ENCODE measurements around the gene TOP3B.

TOP3B gene

DNA sequence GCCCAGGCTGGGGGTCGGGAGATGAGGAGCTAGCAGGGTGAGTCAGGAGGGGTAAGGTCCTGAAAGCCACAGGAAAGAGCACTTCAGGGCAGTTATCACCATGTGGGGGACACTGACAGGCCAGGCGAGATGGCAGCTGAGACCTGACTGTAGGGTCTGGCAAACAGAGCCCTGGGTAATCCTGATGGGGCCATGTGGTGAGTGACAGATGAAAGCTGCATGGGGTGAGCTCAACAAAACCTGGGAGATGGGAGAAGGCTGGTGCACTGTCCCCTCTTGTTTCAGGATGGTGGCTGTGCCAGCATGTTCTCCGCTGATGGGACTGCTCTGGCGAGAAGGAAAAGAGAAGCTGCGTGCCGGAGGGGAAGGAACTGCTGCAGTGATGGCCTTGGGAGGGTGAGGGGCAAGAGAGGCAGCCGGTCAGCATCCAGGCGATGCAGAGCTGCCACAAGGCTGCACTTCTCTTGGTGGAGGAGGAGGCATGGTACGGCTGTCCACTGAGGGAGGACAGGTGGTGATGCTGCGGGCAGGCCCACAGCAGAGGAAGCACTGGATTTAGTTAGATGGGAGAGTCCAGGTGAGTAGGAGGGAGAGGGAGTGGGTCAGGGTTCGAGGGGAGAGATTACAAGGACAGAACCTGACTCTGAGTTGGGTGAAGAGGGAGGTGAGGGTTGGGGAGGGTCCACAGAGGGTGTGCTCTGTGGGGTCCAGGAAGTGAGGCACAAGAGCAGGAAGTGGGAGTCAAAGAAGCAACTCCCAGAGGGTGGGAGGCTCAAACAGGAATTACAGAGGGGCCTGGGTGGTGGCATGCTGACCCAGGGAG, 3.8 kb downstream of the TOP3B start:
- no peak for DNase-seq

DNA sequence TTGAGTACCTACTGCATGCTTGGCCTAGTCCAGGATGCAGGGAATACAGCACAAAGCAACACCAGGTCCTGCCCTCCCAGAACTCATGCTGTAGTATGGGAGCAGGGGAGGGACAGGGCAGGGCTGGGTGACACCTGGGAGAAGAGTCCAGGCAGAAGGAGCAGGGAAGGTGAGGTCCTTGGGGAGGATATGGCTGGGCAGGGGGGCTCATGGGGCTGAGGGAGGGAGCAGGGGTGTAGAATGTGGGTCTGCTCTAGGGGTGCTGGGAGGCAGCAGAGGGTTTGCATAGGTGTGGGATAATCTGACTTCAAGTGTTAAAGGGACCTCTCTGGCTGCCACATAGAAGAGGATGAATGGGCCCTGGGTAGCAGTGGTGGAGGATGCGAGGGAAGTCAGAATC, 4.8 kb downstream of the TOP3B start:
- DNase-seq: no peak

DNA sequence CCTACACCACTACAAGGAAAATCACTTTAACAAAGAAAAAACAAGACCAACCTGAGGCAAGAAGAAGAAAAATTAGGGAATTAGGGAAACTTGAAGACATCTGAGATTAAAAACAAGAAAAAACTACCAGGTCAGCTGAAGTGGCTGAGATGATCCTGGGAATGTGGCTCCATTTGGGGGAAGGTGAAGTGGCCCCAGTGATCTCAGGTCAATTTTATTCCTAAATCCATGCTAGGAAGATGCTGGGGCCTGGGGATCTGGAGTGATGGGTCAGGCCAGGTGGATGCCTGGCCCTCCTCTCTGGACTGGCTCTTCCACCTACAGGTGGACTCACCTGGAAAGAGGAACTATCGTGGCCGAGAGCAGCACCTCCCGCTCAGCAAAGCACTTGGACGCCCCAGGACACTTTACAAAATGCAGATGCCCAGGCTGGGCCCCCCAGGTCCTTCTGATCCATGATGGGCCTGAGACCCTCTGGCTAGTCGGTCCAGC, 6.7 kb downstream of the TOP3B start:
- no peak for DNase-seq

DNA sequence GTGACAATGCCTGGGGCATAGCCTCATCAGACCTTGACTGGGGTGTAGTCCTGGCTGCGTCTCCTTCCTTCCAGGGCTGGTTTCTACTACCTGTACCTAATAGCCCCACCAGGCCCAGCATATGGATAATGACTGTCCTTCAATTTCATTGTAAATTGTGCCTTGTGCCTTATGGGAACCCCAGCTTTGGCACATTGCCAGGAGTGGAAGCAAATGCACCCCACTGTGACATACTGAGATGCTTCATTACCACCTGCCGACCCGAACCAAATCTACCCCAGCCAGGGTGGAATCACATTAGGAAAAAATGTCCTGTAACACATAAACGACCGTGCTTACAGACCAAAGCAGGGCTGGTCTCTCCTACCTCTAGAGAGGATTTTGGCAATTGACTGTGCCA, 7.3 kb downstream of the TOP3B start:
- DNase-seq: no peak

DNA sequence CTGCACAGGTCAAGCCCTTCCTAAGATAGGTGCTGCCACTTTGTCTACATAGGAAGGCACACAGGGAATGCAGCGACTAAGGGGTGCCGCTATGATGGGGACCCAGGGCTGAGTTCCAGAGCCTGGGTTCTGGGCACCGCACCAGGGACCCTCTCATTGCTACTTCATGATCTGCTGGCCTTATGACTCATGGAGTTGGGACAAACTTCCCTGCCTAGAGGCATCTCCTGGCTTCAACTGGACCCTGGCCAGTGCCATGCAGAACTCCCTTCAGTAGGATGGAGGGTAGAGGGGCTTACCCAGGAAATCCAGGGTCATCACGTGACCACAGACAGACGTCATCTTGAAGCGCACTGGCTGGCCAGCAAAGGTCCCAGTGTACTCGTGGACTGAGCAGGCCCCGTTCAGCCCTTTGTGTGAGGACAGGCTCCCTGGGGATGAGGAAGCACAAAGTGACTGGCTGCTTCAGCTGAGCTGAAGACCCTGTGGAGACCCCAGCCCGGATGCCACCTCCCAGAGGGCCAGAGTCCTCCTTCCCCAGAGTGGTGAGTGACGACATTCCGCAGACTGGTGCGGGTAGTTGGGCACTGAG, 8.4 kb downstream of the TOP3B start:
- DNase-seq: no peak

DNA sequence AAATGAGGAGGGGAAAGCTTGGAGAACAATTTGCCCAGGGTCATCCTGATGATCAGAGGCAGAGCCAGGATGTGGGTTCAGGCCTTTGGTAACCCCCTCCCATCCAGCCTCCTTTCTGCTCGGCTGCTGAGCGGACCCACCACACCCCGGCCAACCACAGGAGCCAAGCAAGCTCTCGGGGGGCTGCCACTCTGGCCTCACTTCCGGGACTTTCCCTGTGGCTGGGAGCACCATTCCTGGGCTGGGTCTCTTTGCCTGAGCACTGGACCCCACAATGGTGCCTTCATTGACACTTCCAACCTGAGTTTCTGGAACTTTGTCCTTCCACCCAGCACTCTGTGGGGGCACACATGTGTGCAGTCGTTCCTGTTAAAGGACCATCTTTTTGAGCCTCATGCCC, 9.8 kb downstream of the TOP3B start:
- no peak for DNase-seq

DNA sequence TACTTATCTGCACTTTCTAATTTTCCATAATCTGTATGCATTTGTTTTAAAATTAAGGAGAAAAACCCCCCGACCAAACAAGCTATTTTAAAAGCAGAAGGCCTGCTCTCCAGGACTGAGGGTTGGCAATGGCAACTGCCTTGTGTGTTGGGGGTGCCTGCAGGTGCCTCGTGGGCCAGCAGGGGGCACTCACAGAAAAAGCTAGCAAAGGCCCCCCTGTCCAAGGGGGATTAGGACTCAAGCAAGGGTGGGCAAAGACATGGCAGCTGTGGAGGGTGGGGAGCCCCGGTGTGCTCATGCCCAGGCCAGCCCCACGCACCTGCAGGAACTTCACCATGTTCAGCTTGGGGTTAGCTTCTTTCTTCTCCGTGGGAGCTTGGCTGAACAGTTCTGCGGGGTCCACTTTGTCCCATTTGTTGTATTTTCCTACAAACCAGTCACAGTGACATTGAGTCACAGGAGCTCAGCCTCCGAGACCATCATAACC, 10.3 kb downstream of the TOP3B start:
- DNase-seq: no peak

DNA sequence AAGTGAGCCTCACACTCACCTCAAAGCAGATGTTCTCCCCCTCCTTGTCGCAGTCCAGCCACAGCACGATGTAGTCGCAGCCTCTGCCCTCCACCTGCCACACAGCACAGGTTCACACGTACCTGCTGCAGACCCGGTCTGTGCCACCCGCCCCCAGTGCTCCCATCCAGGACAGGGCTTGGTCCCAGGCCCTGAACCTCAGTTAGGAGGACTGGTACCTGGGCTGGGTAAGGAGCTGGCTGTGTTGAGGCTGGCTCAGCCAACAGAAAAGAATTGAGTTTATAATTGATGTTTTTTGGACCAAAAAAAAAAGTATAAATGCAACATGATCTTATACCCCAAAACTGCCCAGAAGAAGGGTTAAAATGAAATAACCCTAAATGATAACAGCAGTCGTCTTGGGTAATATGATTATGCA, 10.7 kb downstream of the TOP3B start:
- DNase-seq: no peak

DNA sequence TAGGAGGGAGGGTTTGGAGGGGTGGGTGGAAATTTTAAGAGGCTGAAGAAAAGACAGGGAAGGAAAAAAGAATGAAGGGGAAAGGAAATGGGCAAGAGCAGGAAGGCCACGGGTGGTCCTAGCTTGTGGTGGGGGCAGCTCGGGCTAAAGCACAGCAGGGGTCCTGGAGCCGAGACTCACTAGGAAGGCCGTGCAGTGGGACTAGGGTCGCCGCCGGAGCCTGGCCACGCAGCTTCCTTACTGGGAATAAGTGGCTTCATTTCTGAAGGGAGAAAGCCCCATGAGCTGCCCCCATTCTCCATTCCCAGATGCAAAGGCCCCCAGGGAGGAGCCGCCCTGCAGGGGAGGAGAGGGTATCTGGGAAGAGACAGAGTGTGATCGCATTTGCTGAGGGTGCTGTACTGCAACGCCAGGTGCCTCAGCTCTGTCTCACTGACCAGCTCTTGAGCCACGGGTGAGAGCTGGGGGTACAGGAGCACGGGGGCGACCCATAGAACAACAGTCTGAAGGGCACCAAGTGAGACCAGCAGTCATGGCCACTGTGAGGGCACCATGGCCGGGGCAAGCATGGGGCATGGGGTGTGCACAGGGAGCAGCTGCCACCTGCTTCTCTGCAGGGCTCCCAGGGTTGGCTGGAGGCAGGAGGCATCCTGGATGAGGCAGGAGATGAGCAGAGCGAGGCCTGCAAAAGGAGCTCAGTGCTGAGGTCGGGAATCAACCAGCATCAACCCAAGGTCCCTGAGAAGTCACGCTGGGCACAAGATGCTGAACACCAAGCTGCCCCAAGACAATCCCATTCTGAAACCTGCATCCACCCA, 11.6 kb downstream of the TOP3B start:
- no peak for DNase-seq

DNA sequence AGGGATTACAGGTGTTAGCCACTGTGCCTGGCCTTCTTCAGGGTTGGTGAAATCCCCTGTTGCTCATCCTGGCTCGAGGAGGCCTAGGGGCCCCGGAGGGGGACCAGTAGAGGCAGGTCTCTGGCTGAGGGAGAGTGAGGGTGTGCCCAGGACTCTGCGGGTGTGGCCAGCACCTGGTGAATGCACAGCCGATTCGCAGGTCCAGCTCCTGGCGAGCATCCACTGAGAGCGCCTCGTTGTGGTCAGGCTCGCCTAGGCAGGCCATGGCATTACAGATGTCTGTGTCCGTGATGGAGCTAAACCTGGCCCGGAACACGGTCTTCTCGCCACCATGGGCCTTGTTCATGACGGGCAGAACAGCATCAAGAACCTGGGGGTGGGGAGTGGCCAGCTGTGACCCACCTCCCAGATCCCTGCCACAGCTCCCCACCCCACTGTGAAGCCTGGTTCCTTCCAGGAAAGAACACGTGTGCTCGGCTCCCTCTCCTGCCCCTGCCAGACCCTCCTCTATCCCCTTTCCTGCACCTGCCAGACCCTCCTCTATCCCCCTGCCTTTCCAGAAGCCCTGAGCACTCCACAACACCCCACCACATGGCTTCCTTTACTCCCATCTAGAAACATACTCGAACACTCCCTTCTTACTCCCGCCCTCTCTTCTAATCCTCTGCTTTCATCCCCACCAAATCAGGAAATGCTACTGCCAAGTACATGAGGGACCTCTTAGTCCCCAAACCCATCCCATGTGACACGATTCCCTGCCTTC, 12.4 kb downstream of the TOP3B start:
- no peak for DNase-seq

DNA sequence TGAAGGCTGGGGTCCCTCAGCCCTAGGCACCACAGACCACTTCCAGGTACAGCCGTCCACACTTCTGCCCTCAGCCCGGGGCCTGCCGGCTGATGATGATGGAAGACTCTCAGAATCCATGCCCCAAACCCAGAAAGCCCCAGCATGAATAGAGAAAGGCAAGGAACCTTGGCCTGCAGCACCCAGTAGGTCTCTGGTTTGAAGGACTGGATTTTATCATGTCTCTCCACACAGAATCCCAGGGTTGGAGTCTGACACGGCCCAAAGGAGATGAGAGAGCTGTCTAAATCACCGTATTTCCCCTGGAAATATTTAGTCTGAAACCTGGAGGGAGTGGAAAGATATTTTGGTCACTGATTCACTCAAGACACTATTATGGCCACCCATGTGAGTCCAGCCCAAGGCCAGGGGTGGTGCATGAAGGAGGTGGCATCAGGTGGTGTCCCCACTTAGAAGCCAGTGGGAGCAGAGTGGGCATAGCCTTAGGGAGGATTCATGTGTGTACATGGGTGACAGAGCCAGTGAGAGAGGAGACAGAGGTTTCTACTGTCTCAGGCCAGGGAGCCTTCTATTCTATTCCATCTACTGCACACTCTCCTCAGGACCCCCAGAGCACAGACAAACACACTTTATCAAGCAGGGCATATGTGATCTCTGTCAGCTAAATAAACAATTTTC, 14.0 kb downstream of the TOP3B start:
- DNase-seq: no peak

DNA sequence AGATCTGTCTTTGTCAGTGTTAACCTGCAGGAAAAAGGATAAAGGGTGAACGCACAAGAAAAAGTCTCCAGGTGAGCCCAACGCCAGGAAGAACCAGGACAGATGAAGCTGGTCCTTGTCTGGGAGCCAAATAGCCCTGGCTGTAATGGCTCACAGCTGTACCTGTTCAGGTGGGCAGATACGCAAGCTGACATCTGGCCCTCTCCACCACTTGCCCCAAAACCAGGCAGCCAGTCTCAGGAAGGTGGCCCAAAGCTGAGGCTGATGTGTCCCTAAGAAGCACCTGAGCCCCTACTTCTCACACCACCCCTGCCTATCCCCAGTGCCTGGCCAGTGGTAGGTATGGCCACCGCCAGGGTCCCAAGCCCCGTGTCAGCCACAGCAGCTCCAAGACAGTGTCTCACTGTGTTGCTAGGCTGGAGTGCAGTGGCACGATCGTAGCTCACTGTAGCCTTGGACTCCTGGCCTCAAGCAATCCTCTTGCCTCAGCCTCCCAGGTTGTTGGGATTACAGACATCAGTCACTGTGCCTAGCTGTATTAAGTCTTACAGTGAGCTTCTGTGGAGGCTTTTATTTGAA, 14.8 kb downstream of the TOP3B start:
- no peak for DNase-seq

DNA sequence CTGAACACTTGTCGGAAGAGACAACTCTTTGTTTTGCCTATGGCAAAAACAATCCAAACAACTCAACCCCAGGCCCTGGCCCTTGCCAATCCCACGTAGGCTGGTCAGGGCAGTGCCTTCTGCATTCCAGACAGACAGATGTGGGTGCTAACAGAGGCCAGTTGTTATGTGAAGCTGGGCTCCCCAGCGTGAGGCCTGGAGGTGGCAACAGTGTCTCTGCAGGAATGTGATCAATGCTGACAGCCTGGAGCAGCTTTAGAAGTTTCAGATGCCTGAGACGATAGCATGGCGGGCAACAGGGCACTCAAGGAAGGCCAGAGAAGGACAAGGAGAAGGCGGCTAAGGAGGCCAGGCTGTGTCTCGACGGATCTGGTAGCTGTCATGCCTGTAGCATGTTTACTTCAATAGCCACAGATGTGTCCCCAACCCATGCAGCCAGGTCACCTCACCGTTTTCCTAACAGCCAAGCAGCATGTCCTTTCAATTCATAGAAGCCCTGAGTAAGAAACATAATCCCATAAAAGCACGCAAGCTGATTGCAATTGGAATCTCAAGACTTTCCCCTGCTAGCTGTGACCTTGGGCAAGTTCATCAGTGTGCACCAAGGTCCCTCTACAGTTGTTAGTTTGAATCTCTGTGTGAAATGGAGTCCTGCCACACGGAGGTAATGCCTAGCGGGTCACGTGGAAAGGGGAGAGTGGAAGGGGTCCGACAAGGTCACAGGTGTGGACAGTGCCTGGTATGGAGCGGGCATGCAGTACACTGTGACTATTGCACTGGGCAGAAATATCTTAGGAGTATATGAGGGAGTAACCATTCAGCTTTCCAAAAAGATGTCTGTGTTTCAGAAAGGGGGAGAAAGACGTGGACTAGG, 15.7 kb downstream of the TOP3B start:
- DNase-seq: no peak

DNA sequence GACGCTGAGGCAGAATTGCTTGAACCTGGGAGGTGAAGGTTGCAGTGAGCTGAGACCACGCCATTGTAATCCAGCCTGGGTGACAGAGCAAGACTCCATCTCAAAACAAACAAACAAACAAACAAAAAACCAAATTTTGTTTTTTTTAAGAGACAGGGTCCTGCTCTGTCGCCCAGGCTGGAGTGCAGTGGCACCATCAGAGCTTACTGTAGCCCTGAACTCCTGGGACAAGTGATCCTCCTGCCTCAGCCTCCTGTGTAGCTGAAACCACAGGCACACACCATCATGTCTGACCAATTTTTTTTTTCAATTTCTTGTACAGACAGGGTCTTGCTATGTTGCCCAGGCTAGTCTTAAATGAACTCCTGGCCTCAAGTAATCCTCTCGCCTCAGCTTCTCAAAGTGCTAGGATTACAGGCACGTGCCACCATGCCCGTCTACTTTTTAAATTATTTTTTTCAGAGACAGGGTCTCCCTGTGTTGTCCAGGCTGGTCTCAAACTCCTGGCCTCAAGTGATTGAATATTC, 16.8 kb downstream of the TOP3B start:
- DNase-seq: no peak

DNA sequence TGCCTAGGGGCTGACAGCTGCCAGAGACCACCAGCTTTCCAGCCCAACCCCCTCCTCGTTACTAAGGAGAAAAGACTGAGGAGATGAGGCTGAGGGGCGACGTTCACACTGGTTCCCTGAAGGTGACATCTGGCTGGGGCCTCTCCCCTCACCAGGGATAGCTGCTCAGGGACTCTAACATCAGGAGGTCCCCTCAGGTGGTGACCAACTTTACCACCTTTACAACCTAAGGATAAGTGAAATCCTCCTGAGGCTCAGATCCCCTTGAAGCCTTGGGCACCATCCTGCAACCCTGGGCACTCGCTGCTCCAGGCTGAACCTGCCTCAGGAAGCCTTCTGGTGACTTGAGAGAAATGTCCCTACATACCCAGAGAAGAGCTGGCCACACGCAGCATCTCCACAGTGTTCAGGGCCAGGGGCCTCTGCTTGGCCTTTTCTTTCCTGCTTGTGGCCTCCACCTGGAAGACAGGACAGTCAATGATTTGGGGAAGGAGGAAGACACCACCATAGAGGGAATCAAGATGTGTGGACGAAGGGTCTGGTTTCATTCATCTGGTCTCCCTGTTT, 17.6 kb downstream of the TOP3B start:
- DNase-seq: no peak

DNA sequence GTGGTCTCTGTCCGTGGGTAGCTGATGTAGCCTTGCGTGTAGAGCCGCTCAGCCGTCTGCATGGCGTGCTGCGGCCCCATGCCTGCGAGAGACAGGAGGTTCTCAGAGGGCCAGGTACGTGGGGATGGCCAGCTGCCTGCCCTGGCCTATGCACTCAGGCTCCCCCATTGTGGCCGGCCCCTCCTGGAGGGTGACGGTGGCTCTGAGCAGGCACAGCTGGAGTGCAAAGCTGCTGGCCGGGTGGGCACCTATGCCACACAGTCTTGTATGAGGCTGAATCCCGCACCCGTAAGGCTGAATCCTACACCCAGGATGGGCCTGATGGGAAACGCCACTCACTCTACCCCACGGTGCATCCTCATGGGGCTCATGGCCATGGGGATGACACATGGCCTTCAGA, 18.4 kb downstream of the TOP3B start:
- no peak for DNase-seq

DNA sequence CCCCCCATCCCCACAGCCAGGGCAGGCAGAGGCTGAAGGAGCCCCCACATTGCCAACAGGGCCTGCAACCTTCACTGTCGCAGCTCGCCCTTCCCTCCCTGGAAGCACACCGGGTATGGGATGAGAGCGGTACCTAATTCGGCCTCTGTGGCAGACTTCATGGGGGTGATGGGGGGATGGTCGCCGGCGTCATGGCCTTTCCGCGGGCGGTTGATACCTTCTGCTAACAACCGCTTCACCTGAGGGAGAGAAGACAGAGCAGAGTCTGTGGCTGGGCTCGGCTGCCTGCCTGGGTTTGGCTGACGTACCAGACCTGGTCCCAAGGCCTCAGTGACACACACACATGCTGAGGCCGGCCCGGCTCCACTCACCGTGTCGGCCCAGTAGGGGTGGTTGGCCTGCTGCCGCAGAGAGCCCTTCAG, 18.8 kb downstream of the TOP3B start:
- DNase-seq: no peak

DNA sequence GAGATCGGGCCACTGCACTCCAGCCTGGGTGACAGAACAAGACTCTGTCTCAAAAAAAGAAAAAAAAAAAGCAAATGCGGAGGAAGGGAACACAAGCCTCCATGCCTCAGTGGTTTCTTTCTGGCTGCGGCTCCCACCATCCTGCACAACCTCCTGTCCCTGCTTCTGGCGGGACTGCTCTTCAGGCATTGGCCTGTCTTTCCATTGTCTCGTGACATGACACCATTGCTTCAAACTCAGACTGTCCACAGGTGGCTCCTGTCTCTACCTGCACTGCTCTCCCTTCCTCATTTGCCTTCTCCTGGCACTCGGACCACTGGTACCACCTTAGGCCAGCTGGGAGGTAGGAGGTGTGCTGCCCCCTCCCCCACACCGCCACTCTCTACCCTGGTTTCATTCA, 19.3 kb downstream of the TOP3B start:
- DNase-seq: no peak

DNA sequence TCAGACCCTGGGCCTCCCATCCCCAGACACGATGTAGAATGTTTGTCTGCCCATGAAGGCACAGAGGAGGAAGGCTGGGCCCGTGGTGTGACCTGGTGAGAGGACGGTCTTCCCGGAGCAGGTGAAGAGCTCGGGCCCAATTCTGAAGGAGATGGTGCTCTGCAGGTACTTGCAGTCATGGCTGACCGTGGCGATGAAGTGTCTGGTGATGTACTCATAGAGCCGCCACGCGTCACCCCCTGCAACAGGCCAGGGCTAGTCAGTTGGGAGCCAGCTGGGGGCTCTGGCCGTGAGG, 20.0 kb downstream of the TOP3B start:
- no peak for DNase-seq
